ENCODE results near the gene LMCD1. TPM values are rescaled to one million over a fixed set of nuclear protein-coding genes. Genes with fewer than 3 reads are reported as not detected.

Gene LMCD1
- polyA plus RNA-seq, 2 of the 4 experiments (the other 2 are of a cell fraction), result 64.3 to 85.4 TPM

DNA sequence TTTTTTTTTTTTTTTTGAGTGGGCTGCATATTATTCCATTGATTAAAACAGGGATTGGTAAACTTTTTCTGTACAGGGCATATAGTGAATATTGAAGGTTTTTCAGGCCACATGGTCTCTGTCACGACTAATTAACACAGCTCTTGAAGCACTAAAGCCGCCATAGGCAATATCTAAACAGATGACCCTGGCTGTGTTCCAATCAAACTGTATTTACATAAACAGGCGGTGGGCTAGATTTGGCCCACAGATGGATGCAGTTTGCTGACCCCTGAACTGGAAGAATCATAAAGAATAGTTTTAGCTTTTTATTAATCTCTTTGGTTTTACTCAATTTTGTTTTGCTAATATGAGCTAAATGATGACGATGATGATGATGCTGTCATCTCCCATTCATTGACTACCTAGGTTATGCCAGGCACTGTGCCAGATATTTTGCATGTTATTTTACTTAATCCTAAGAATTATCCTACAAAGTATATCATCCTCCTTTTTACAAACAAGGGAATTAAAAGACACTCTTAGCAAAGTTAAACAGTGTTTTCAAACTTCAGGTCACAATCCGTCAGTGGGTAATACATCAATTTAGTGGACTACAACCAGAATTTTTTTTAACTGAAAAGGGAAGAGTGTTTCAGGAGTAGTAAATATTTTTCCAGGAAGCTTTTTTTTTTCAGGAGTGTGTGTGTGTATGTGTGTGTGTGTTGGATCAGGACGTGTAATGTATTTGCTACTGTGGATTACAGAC is 54.3 kb downstream of the LMCD1 start:
- FAIRE-seq (no peak), DNase-seq (ENCODE audit: low read depth in 1 of 2, low spot score in 1 of 2) (no peak), ATAC-seq (no peak)
- POLR2A ChIA-PET, result interaction anchor here (0.6 kb wide), 1 partner anchor 54 kb away, joined by 3 read pairs; the partner anchor contains the start of gene LMCD1
- Histone ChIP-seq H3K9me3 (no peaks in the 10 kb centered on the region), H3K27ac (no peak overlapping the region), H3K4me2 (no peak overlapping the region), H3K4me3 (no peak overlapping the region), H3K4me1 (no peaks in the 10 kb centered on the region)
- WGBS (ENCODE audit: missing lambda C conversion rate), result 87% methylated on average over 6 of the region's 6 CpGs
- CTCF ChIA-PET, result interaction anchor here (0.7 to 2.1 kb wide), 3 partner anchors 113 to 332 kb away, joined by 4 to 16 read pairs (median 4); no protein-coding TSS in a partner anchor
- TF ChIP-seq HOXA7 (CRISPR knock-in tag; IDR thresholded peaks at IDR 0.05) (no peak), CBX2 (IDR thresholded peaks at IDR 0.05; ENCODE audit: borderline replicate concordance, low read depth) (no peak), NFE2L2 (conservative IDR thresholded peaks at IDR 0.05; ENCODE audit: low read length) (no peak), TP53 (CRISPR knock-in tag; IDR thresholded peaks at IDR 0.05) (no peak), TFCP2L1 (CRISPR knock-in tag; IDR thresholded peaks at IDR 0.05) (no peak), PHF8 (IDR thresholded peaks at IDR 0.05; ENCODE audit: borderline replicate concordance, low read depth) (no peak), RAD21 (conservative IDR thresholded peaks at IDR 0.05 in 1 of 2, IDR thresholded peaks at IDR 0.05 in 1 of 2) (no peak), EHF (CRISPR knock-in tag; IDR thresholded peaks at IDR 0.05) (no peak), POLR2A (IDR thresholded peaks at IDR 0.05; ENCODE audit: low read length) (no peak), JUN (IDR thresholded peaks at IDR 0.05) (no peak), HDAC2 (IDR thresholded peaks at IDR 0.05) (no peak), SMC3 (IDR thresholded peaks at IDR 0.05) (no peak), MAFK (IDR thresholded peaks at IDR 0.05; ENCODE audit: partially characterized antibody) (no peak), ZFP36 (IDR thresholded peaks at IDR 0.05; ENCODE audit: borderline replicate concordance, partially characterized antibody) (no peak), NR3C1 (IDR thresholded peaks at IDR 0.05) (no peak), NPAS2 (CRISPR knock-in tag; IDR thresholded peaks at IDR 0.05; ENCODE audit: borderline replicate concordance) (no peak), MAZ (IDR thresholded peaks at IDR 0.05; ENCODE audit: borderline replicate concordance, low read depth, low read length) (no peak), FOSL2 (IDR thresholded peaks at IDR 0.05) (no peak), FOSL2 (CRISPR knock-in tag; IDR thresholded peaks at IDR 0.05) (no peak)
- TF ChIP-seq, protein P1, sequence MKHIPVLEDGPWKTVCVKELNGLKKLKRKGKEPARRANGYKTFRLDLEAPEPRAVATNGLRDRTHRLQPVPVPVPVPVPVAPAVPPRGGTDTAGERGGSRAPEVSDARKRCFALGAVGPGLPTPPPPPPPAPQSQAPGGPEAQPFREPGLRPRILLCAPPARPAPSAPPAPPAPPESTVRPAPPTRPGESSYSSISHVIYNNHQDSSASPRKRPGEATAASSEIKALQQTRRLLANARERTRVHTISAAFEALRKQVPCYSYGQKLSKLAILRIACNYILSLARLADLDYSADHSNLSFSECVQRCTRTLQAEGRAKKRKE (CRISPR knock-in tag; IDR thresholded peaks at IDR 0.05; ENCODE audit: low read depth), result no peak
- TF ChIP-seq, protein P2, sequence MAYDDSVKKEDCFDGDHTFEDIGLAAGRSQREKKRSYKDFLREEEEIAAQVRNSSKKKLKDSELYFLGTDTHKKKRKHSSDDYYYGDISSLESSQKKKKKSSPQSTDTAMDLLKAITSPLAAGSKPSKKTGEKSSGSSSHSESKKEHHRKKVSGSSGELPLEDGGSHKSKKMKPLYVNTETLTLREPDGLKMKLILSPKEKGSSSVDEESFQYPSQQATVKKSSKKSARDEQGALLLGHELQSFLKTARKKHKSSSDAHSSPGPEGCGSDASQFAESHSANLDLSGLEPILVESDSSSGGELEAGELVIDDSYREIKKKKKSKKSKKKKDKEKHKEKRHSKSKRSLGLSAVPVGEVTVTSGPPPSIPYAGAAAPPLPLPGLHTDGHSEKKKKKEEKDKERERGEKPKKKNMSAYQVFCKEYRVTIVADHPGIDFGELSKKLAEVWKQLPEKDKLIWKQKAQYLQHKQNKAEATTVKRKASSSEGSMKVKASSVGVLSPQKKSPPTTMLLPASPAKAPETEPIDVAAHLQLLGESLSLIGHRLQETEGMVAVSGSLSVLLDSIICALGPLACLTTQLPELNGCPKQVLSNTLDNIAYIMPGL (CRISPR knock-in tag; IDR thresholded peaks at IDR 0.05; ENCODE audit: borderline replicate concordance), result no peak

DNA sequence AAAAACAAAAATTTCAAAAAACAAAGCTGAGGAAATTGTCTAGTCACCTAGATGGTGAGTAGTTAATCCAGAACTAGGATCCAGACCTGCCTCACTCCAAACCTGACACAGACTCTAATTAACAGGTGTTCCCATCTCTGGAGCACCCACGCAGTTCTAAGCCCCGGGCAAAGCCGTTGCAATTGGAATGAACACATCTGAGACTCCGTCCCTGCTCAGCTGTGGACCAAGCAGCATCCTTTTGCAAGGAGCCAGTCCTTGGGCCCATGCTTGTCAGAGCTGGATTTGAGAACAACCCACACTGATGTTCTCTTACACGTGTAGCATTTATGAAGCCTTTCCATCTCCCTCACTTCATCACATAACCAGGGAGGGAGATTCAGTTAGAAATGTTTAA is 54.8 kb downstream of the LMCD1 start:
- no peaks in the 10 kb centered on the region for H3K9me3 ChIP-seq
- WGBS (ENCODE audit: missing lambda C conversion rate), result 96% methylated on average over 5 of the region's 5 CpGs
- no peak overlapping the region for H3K27ac ChIP-seq
- no peak for TF ChIP-seq SREBF2 (IDR thresholded peaks at IDR 0.05)
- TF ChIP-seq FOSB (CRISPR knock-in tag; IDR thresholded peaks at IDR 0.05), result no peak
- no peak for TF ChIP-seq RNF2 (IDR thresholded peaks at IDR 0.05; ENCODE audit: borderline replicate concordance, low read depth)
- no peak for TF ChIP-seq FOXS1 (CRISPR knock-in tag; IDR thresholded peaks at IDR 0.05)
- TF ChIP-seq, protein P3, sequence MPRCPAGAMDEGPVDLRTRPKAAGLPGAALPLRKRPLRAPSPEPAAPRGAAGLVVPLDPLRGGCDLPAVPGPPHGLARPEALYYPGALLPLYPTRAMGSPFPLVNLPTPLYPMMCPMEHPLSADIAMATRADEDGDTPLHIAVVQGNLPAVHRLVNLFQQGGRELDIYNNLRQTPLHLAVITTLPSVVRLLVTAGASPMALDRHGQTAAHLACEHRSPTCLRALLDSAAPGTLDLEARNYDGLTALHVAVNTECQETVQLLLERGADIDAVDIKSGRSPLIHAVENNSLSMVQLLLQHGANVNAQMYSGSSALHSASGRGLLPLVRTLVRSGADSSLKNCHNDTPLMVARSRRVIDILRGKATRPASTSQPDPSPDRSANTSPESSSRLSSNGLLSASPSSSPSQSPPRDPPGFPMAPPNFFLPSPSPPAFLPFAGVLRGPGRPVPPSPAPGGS (IDR thresholded peaks at IDR 0.05), result no peak
- H3K4me3 ChIP-seq, result no peak overlapping the region
- FAIRE-seq, result no peak
- ChIA-PET CTCF (interaction anchor here (2.1 kb wide), 1 partner anchor 114 kb away, joined by 16 read pairs; no protein-coding TSS in a partner anchor), POLR2A (no interaction called here)
- no peak overlapping the region for H3K4me2 ChIP-seq
- no peak for DNase-seq (ENCODE audit: low read depth in 1 of 2, low spot score in 1 of 2)
- H3K4me1 ChIP-seq, result no peaks in the 10 kb centered on the region
- ATAC-seq, result no peak
